ENCODE data around the gene TRNAU1AP.

- no peak for TF ChIP-seq POLR2A (IDR thresholded peaks at IDR 0.05; ENCODE audit: low read depth, low read length)
- TF ChIP-seq POLR2AphosphoS5 (IDR thresholded peaks at IDR 0.05; ENCODE audit: low read depth, low read length): no peak
These were observed 22.4 kb upstream of the TRNAU1AP start for GRCh38 chr1:28530456-28530855.
